ENCODE results near the gene FSIP1.

Gene FSIP1

GRCh38 chr15:39795486-39795885 lies 12.8 kb upstream of the FSIP1 start:
- no peak for DNase-seq (ENCODE audit: low spot score)
- in situ Hi-C loops (cut with MboI; ENCODE audit: low sequenced_read_pairs, unreplicated experiment), result loop anchor here (25.0 kb wide), 1 partner anchor 467 kb away; no protein-coding TSS in a partner anchor
- TF ChIP-seq, protein P1, sequence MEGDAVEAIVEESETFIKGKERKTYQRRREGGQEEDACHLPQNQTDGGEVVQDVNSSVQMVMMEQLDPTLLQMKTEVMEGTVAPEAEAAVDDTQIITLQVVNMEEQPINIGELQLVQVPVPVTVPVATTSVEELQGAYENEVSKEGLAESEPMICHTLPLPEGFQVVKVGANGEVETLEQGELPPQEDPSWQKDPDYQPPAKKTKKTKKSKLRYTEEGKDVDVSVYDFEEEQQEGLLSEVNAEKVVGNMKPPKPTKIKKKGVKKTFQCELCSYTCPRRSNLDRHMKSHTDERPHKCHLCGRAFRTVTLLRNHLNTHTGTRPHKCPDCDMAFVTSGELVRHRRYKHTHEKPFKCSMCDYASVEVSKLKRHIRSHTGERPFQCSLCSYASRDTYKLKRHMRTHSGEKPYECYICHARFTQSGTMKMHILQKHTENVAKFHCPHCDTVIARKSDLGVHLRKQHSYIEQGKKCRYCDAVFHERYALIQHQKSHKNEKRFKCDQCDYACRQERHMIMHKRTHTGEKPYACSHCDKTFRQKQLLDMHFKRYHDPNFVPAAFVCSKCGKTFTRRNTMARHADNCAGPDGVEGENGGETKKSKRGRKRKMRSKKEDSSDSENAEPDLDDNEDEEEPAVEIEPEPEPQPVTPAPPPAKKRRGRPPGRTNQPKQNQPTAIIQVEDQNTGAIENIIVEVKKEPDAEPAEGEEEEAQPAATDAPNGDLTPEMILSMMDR (IDR thresholded peaks at IDR 0.05; ENCODE audit: borderline replicate concordance, control extremely low read depth, extremely low read depth, insufficient read depth, missing control alignments), result no peak

- DNase-seq (ENCODE audit: low spot score), result no peak
- TF ChIP-seq, protein P1 (IDR thresholded peaks at IDR 0.05; ENCODE audit: borderline replicate concordance, control extremely low read depth, extremely low read depth, insufficient read depth, missing control alignments), result no peak
- in situ Hi-C loops (cut with MboI; ENCODE audit: low sequenced_read_pairs, unreplicated experiment), result loop anchor here (25.0 kb wide), 1 partner anchor 467 kb away; no protein-coding TSS in a partner anchor
Observed at GRCh38 chr15:39794954-39795353, 12.3 kb upstream of the FSIP1 start.

DNA sequence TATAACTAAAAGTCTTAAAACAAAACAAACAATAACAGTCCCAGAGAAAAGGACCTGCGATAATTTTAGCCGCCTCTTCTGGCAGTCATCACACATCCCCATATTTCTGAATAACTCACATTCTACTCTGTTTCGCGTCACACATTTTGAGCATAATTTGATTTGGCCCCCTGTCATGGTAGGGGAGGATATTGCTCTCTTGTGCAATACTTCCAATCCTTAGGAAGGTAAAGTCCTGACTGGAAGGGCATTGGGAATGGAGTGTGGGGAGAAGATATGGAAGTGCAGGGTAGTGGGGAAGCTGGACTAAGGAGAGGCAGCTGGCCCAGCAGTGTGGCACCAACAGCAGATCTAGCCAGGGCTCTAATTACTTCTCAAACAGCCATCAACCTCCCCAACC lies 11.3 kb upstream of the FSIP1 start:
- in situ Hi-C loops (cut with MboI; ENCODE audit: low sequenced_read_pairs, unreplicated experiment), result loop anchor here (25.0 kb wide), 1 partner anchor 468 kb away; no protein-coding TSS in a partner anchor
- DNase-seq (ENCODE audit: low spot score), result no peak
- TF ChIP-seq, protein P1 (IDR thresholded peaks at IDR 0.05; ENCODE audit: borderline replicate concordance, control extremely low read depth, extremely low read depth, insufficient read depth, missing control alignments), result no peak

DNA sequence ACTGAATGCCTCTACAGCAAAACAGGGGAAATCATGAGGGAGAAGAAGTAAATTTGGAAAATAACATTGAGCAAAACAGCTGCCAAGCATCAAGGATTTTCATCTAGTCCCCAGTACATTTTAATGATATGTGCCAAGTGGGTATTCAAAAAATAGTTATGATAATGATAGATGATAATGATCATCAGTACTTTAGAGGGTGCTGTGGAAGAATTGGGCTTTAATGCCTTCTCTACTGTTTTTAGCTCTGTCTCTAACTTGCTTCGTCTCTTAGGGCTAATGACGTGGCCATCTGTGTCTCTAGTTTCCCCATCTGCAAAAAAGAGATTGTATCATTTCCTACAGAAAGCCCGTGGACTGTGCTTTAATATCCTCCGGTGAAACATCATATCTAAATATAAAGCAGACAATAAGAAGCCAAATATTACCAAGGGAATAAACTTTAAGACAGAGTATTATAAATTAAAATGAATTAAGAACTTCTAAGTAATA lies 10.2 kb upstream of the FSIP1 start:
- DNase-seq (ENCODE audit: low spot score), result no peak
- TF ChIP-seq, protein P1 (IDR thresholded peaks at IDR 0.05; ENCODE audit: borderline replicate concordance, control extremely low read depth, extremely low read depth, insufficient read depth, missing control alignments), result no peak
- in situ Hi-C loops (cut with MboI; ENCODE audit: low sequenced_read_pairs, unreplicated experiment), result loop anchor here (25.0 kb wide), 1 partner anchor 469 kb away; no protein-coding TSS in a partner anchor

DNA sequence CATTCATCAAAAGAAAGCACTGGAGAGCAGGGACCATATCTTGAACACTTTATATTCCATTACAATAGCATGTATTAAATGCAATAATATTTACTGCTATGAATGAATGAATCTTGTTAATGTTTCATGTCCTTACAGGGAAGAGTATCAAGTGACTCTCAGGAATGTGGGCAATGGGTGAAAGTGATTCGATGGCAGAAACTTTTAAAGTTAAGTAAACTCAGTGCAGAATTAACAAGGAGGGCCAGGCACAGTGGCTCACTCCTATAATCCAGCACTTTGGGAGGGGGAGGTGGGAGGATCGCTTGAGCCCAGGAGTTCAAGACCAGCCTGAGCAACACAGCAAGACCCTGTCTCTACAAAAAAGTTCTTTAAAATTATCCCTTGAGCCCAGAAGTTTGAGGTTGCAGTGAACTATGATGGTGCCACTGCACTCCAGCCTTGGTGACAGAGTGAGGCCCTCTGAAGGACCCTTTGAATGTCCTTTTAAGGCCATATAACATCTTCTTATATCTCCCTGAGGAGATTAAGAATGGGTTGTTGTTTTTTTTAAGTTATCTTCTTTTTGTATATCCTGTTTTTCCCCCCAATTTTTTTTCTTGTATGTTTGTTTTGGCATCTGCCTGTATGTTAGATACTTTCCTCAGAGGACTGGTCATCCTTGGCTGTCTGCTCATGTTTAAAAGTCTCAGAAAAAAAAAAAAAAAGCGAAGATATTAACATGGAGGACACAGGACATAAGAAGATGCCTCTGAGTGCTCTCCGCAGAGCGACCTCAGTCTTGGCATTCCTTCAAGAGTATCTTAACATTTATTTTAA lies 9.6 kb upstream of the FSIP1 start:
- in situ Hi-C loops (cut with MboI; ENCODE audit: low sequenced_read_pairs, unreplicated experiment), result loop anchor here (25.0 kb wide), 1 partner anchor 470 kb away; no protein-coding TSS in a partner anchor

DNA sequence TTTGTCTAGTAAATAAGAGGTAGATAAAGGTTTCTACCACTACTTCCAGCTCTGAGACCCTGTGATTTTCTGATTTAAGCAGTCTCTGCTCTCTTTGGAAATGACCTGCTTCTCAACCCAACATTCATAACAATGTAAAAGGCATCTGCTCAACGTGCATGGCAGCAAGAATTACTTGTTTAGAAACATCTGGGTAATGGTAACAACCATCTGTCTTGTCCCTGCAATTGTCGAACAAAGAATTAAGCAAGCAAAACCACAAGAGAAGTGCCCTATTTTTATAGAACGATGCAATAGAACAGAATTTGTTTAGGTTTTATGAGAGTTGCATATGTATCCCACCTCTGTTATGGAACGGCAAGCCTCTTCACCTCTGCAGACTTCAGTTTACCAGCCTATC lies 7.1 kb upstream of the FSIP1 start:
- TF ChIP-seq, protein P1 (IDR thresholded peaks at IDR 0.05; ENCODE audit: borderline replicate concordance, control extremely low read depth, extremely low read depth, insufficient read depth, missing control alignments), result no peak
- no peak for DNase-seq (ENCODE audit: low spot score)
- in situ Hi-C loops (cut with MboI; ENCODE audit: low sequenced_read_pairs, unreplicated experiment), result loop anchor here (25.0 kb wide), 1 partner anchor 473 kb away; no protein-coding TSS in a partner anchor

More for the DNA sequence above, 9.6 kb upstream of the FSIP1 start:
- DNase-seq (ENCODE audit: low spot score), result no peak
- TF ChIP-seq, protein P1 (IDR thresholded peaks at IDR 0.05; ENCODE audit: borderline replicate concordance, control extremely low read depth, extremely low read depth, insufficient read depth, missing control alignments), result no peak
